ENCODE data around the gene RAD17. TPM values are rescaled to one million over a fixed set of nuclear protein-coding genes. Genes with fewer than 3 reads are reported as not detected.

The RAD17 gene
- total and polyA plus RNA-seq, 4 donors = 6.0 to 14.5 (median 11.8) TPM

DNA sequence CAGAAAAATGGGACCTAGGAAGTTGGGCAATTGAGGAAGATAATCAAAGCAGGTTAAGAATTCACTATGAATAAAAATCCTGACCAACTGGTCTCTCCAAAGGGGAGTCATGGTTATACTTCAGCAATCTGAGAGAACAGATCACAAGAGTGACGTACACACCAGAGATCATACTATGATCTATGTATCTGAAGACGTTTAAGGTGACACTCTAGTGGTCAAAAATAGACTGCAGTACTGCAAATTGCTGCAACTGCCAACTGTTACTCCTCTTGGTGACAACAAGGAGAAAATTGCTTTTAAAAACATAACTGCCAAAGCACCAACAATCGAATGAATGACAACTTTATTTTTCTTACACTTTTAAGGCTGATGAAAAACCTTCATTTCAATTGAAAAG is 5.2 kb upstream of the RAD17 start:
- 69% methylated on average over 3 of the region's 3 CpGs for WGBS
- no peak for DNase-seq (ENCODE audit: low spot score)
- peaks cover 7 to 26% (median 18%) of the 10 kb centered on the region in 4 donors for H3K36me3 ChIP-seq (ENCODE audit: control insufficient read depth in 4 of 4, insufficient read depth in 3 of 4, low read depth in 1 of 4, low read length in 3 of 4)

DNA sequence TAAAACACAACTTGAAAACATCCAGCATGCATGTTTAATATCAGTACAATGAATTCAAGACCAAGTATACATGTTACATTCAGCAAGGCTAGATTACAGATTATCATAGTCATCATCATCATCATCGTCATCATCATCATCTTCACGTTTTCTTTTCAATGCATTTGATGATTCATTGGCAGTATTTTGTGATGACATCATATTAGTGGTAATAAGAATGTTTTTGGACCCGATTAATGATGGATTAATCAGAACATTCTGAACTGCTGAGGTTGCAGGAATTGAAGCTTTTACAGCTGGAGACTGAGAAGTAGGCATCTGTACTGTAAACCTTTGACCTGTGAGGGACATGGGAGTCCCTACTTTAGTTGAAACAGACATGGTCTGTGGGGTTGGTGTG is 4.8 kb upstream of the RAD17 start:
- H3K36me3 ChIP-seq (ENCODE audit: control insufficient read depth in 4 of 4, insufficient read depth in 3 of 4, low read depth in 1 of 4, low read length in 3 of 4) = peaks cover 7 to 26% (median 18%) of the 10 kb centered on the region in 4 donors
- TF ChIP-seq YY1 (IDR thresholded peaks at IDR 0.05) = no peak
- TF ChIP-seq HNF4A (conservative IDR thresholded peaks at IDR 0.05) = no peak
- TF ChIP-seq GABPA (IDR thresholded peaks at IDR 0.05 in 1 of 2, conservative IDR thresholded peaks at IDR 0.05 in 1 of 2) = no peak
- TF ChIP-seq, protein P1, sequence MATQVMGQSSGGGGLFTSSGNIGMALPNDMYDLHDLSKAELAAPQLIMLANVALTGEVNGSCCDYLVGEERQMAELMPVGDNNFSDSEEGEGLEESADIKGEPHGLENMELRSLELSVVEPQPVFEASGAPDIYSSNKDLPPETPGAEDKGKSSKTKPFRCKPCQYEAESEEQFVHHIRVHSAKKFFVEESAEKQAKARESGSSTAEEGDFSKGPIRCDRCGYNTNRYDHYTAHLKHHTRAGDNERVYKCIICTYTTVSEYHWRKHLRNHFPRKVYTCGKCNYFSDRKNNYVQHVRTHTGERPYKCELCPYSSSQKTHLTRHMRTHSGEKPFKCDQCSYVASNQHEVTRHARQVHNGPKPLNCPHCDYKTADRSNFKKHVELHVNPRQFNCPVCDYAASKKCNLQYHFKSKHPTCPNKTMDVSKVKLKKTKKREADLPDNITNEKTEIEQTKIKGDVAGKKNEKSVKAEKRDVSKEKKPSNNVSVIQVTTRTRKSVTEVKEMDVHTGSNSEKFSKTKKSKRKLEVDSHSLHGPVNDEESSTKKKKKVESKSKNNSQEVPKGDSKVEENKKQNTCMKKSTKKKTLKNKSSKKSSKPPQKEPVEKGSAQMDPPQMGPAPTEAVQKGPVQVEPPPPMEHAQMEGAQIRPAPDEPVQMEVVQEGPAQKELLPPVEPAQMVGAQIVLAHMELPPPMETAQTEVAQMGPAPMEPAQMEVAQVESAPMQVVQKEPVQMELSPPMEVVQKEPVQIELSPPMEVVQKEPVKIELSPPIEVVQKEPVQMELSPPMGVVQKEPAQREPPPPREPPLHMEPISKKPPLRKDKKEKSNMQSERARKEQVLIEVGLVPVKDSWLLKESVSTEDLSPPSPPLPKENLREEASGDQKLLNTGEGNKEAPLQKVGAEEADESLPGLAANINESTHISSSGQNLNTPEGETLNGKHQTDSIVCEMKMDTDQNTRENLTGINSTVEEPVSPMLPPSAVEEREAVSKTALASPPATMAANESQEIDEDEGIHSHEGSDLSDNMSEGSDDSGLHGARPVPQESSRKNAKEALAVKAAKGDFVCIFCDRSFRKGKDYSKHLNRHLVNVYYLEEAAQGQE (IDR thresholded peaks at IDR 0.05) = no peak
- TF ChIP-seq JUND (IDR thresholded peaks at IDR 0.05) = no peak
- no peak for TF ChIP-seq RAD21 (IDR thresholded peaks at IDR 0.05)
- TF ChIP-seq EGR1 (IDR thresholded peaks at IDR 0.05; ENCODE audit: low read depth in 2 of 2) = no peak
- no peak for TF ChIP-seq SP1 (IDR thresholded peaks at IDR 0.05)
- TF ChIP-seq, protein P2, sequence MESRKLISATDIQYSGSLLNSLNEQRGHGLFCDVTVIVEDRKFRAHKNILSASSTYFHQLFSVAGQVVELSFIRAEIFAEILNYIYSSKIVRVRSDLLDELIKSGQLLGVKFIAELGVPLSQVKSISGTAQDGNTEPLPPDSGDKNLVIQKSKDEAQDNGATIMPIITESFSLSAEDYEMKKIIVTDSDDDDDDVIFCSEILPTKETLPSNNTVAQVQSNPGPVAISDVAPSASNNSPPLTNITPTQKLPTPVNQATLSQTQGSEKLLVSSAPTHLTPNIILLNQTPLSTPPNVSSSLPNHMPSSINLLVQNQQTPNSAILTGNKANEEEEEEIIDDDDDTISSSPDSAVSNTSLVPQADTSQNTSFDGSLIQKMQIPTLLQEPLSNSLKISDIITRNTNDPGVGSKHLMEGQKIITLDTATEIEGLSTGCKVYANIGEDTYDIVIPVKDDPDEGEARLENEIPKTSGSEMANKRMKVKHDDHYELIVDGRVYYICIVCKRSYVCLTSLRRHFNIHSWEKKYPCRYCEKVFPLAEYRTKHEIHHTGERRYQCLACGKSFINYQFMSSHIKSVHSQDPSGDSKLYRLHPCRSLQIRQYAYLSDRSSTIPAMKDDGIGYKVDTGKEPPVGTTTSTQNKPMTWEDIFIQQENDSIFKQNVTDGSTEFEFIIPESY (IDR thresholded peaks at IDR 0.05) = no peak
- TF ChIP-seq, protein P3, sequence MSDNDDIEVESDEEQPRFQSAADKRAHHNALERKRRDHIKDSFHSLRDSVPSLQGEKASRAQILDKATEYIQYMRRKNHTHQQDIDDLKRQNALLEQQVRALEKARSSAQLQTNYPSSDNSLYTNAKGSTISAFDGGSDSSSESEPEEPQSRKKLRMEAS (IDR thresholded peaks at IDR 0.05) = no peak
- TF ChIP-seq FOXA2 (IDR thresholded peaks at IDR 0.05) = no peak
- no peak for TF ChIP-seq NR2F2 (IDR thresholded peaks at IDR 0.05)
- TF ChIP-seq, protein P4, sequence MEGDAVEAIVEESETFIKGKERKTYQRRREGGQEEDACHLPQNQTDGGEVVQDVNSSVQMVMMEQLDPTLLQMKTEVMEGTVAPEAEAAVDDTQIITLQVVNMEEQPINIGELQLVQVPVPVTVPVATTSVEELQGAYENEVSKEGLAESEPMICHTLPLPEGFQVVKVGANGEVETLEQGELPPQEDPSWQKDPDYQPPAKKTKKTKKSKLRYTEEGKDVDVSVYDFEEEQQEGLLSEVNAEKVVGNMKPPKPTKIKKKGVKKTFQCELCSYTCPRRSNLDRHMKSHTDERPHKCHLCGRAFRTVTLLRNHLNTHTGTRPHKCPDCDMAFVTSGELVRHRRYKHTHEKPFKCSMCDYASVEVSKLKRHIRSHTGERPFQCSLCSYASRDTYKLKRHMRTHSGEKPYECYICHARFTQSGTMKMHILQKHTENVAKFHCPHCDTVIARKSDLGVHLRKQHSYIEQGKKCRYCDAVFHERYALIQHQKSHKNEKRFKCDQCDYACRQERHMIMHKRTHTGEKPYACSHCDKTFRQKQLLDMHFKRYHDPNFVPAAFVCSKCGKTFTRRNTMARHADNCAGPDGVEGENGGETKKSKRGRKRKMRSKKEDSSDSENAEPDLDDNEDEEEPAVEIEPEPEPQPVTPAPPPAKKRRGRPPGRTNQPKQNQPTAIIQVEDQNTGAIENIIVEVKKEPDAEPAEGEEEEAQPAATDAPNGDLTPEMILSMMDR (IDR thresholded peaks at IDR 0.05; ENCODE audit: low read depth, low read length, missing input control) = no peak
- no peak for TF ChIP-seq FOXA1 (IDR thresholded peaks at IDR 0.05)
- TF ChIP-seq RXRA (IDR thresholded peaks at IDR 0.05) = no peak
- no peak for TF ChIP-seq TAF1 (conservative IDR thresholded peaks at IDR 0.05)
- TF ChIP-seq, protein P5, sequence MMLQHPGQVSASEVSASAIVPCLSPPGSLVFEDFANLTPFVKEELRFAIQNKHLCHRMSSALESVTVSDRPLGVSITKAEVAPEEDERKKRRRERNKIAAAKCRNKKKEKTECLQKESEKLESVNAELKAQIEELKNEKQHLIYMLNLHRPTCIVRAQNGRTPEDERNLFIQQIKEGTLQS (IDR thresholded peaks at IDR 0.05) = no peak
- no peak for TF ChIP-seq HNF4G (IDR thresholded peaks at IDR 0.05)
- no peak overlapping the region for H3K9ac ChIP-seq (ENCODE audit: low read depth in 1 of 2, low read length in 2 of 2)
- H3K9me3 ChIP-seq (ENCODE audit: control insufficient read depth in 4 of 4, low read length in 3 of 4) = no peaks in the 10 kb centered on the region
- H3K4me1 ChIP-seq (ENCODE audit: control insufficient read depth in 4 of 4, insufficient read depth in 4 of 4, low read length in 3 of 4) = peaks cover 0 to 13% (median 11%) of the 10 kb centered on the region in 4 donors
- WGBS = 86% methylated on average over 3 of the region's 3 CpGs
- H3K4me3 ChIP-seq (ENCODE audit: low read depth in 1 of 3, low read length in 3 of 3) = no peak overlapping the region
- no peak overlapping the region for H3K27ac ChIP-seq (ENCODE audit: low read depth in 1 of 2, low read length in 2 of 2)
- no peak for DNase-seq (ENCODE audit: low spot score)
- no peaks in the 10 kb centered on the region for H3K27me3 ChIP-seq (ENCODE audit: control insufficient read depth in 4 of 4, insufficient read depth in 4 of 4, low read length in 3 of 4)

More for the DNA sequence above, 5.2 kb upstream of the RAD17 start:
- TF ChIP-seq, protein P4 (IDR thresholded peaks at IDR 0.05; ENCODE audit: low read depth, low read length, missing input control) = peak; percentile 28
- TF ChIP-seq TAF1 (conservative IDR thresholded peaks at IDR 0.05) = no peak
- H3K27me3 ChIP-seq (ENCODE audit: control insufficient read depth in 4 of 4, insufficient read depth in 4 of 4, low read length in 3 of 4) = no peaks in the 10 kb centered on the region
- H3K9me3 ChIP-seq (ENCODE audit: control insufficient read depth in 4 of 4, low read length in 3 of 4) = no peaks in the 10 kb centered on the region
- no peak overlapping the region for H3K9ac ChIP-seq (ENCODE audit: low read depth in 1 of 2, low read length in 2 of 2)
- no peak overlapping the region for H3K27ac ChIP-seq (ENCODE audit: low read depth in 1 of 2, low read length in 2 of 2)
- no peak overlapping the region for H3K4me3 ChIP-seq (ENCODE audit: low read depth in 1 of 3, low read length in 3 of 3)
- peaks cover 0 to 13% (median 11%) of the 10 kb centered on the region in 4 donors for H3K4me1 ChIP-seq (ENCODE audit: control insufficient read depth in 4 of 4, insufficient read depth in 4 of 4, low read length in 3 of 4)
